ENCODE data around the gene ATG13. TPM values are rescaled to one million over a fixed set of nuclear protein-coding genes. Genes with fewer than 3 reads are reported as not detected.

Gene ATG13
- total and polyA plus RNA-seq, 2 of the 8 experiments (the other 6 are each of a cell fraction or from before 2014, with no cell fraction given), result 65.0 to 77.4 TPM

DNA sequence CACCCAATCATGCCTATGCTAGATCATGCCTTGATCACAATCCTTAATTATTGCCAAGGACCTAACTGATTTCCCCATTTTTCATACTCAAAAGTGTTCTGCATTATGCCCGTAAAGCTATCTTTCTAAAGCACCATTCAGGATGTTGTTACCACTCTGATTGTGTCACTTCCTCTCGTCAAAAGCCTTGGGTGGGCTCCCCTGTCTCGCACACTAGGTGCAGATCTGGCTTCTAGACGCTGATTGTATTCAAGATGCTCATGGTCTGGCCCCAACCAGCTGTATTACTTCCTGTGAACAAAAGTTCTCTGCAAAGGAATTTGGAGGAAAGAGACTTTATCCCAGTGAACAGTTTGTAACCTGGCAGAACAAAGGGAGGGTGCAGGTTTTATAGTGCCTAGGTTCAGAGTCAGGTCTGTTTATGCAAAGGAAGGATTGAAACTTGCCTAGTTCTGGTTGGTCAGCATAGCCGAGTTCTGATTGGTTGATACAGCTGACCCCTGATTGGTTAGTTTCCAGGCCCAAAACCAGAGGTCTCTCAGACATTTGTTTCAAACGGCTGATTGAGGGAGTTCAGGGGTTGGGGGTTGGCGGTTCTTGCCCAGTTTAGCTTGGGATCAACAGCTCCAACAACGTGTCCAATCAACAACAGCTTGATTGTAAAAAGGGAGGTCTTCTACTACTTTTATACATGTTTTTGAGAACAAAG lies 25.4 kb downstream of the ATG13 start:
- FAIRE-seq (no peak), DNase-seq (ENCODE audit: low read depth in 1 of 2, low spot score in 2 of 2) (no peak)
- no peak overlapping the region for H4K91ac ChIP-seq (replicated peaks; ENCODE audit: insufficient read length, low read length)
- POLR2A ChIA-PET (ENCODE audit: partially characterized antibody), result no interaction called here
- no peak overlapping the region for H3K4ac ChIP-seq (replicated peaks; ENCODE audit: insufficient read length, low read depth, low read length)
- peaks cover 2 to 23% (median 10%) of the 10 kb centered on the region in 4 experiments; a peak in 5 of 8 replicates for H3K36me3 ChIP-seq (ENCODE audit: control insufficient read depth in 2 of 4, insufficient read depth in 4 of 4, low read length in 3 of 4)
- H2AK5ac ChIP-seq (ENCODE audit: low read depth, low read length), result no peak overlapping the region
- no peaks in the 10 kb centered on the region for H3K27me3 ChIP-seq (replicated peaks in 1 of 4; ENCODE audit: control insufficient read depth in 3 of 4, extremely low read depth in 1 of 4, insufficient read depth in 3 of 4, low read length in 3 of 4)
- no peak overlapping the region for H3K14ac ChIP-seq (ENCODE audit: insufficient read length)
- no peaks in the 10 kb centered on the region for H4K20me1 ChIP-seq (replicated peaks in 1 of 2; ENCODE audit: control insufficient read depth in 1 of 2, insufficient read depth in 2 of 2, low read length in 2 of 2)
- no peak overlapping the region for H3K56ac ChIP-seq (replicated peaks; ENCODE audit: insufficient read length, low read depth, low read length)
- CTCF ChIA-PET (ENCODE audit: partially characterized antibody), result interaction anchor here (1.0 kb wide), 1 partner anchor 31 kb away, joined by 4 read pairs; no protein-coding TSS in a partner anchor
- TF ChIP-seq SUZ12 (IDR thresholded peaks at IDR 0.05; ENCODE audit: low read length) (no peak), EP300 (IDR thresholded peaks at IDR 0.05; ENCODE audit: borderline replicate concordance in 1 of 2, low read depth in 2 of 2, low read length in 2 of 2) (no peak), BCL11A (IDR thresholded peaks at IDR 0.05; ENCODE audit: low read depth in 2 of 2, low read length in 2 of 2) (no peak), TCF12 (IDR thresholded peaks at IDR 0.05; ENCODE audit: low read depth, low read length) (no peak), MAFK (IDR thresholded peaks at IDR 0.05; ENCODE audit: low read depth, low read length) (no peak), POLR2AphosphoS5 (IDR thresholded peaks at IDR 0.05; ENCODE audit: low read depth, low read length) (no peak), SRF (IDR thresholded peaks at IDR 0.05; ENCODE audit: low read depth, low read length) (no peak), KDM1A (IDR thresholded peaks at IDR 0.05; ENCODE audit: borderline replicate concordance, low read length) (no peak)
- TF ChIP-seq, protein P1, sequence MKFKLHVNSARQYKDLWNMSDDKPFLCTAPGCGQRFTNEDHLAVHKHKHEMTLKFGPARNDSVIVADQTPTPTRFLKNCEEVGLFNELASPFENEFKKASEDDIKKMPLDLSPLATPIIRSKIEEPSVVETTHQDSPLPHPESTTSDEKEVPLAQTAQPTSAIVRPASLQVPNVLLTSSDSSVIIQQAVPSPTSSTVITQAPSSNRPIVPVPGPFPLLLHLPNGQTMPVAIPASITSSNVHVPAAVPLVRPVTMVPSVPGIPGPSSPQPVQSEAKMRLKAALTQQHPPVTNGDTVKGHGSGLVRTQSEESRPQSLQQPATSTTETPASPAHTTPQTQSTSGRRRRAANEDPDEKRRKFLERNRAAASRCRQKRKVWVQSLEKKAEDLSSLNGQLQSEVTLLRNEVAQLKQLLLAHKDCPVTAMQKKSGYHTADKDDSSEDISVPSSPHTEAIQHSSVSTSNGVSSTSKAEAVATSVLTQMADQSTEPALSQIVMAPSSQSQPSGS (IDR thresholded peaks at IDR 0.05; ENCODE audit: low read length), result no peak
- no peak overlapping the region for H3K9ac ChIP-seq (replicated peaks in 1 of 4; ENCODE audit: extremely low read depth in 1 of 4, low read depth in 3 of 4, low read length in 3 of 4)
- peaks cover 2% of the 10 kb centered on the region; the same call in 1 of the 2 replicates for H3K79me1 ChIP-seq (ENCODE audit: low read depth, low read length)
- H3K9me3 ChIP-seq (ENCODE audit: insufficient read depth in 2 of 2, low read depth in 1 of 2, low read length in 1 of 2), result no peaks in the 10 kb centered on the region
- no peak overlapping the region for H2AFZ ChIP-seq (ENCODE audit: low read length)
- H2BK20ac ChIP-seq (ENCODE audit: low read length), result no peak overlapping the region
- H2BK12ac ChIP-seq (ENCODE audit: low read depth, low read length), result no peak overlapping the region
- no peak overlapping the region for H2BK120ac ChIP-seq (replicated peaks; ENCODE audit: low read depth, low read length)
- H3K4me2 ChIP-seq (ENCODE audit: insufficient read depth in 1 of 2, low read depth in 2 of 2, low read length in 2 of 2), result no peak overlapping the region
- H3K27ac ChIP-seq (ENCODE audit: low read depth, low read length), result no peak overlapping the region
- no peaks in the 10 kb centered on the region for H3K23me2 ChIP-seq (ENCODE audit: low read depth, low read length)
- WGBS, 2 experiments (ENCODE audit: extremely low coverage in 1 of 2, insufficient coverage in 1 of 2, insufficient read length in 1 of 2, insufficient replicate concordance in 2 of 2, low coverage in 1 of 2, low lambda C conversion rate in 2 of 2, missing lambda C conversion rate in 1 of 2), result 93% methylated on average over 8 of the region's 8 CpGs; no CpG with 5 or more reads in 1 of the 2 experiments
- no peak overlapping the region for H2BK15ac ChIP-seq (ENCODE audit: low read length)
- no peaks in the 10 kb centered on the region; a peak in 1 of 4 replicates for H3K79me2 ChIP-seq (ENCODE audit: control insufficient read depth in 1 of 2, insufficient read depth in 2 of 2, low read length in 2 of 2)
- H3K23ac ChIP-seq (ENCODE audit: insufficient read length), result no peak overlapping the region
- no peak overlapping the region for H3K18ac ChIP-seq (ENCODE audit: extremely low read depth, low read length)
- H3K4me3 ChIP-seq (ENCODE audit: extremely low read depth in 1 of 4, insufficient read depth in 2 of 4, low read depth in 3 of 4, low read length in 4 of 4), result no peak overlapping the region
- no peaks in the 10 kb centered on the region for H3K4me1 ChIP-seq (replicated peaks in 1 of 4; ENCODE audit: control insufficient read depth in 3 of 4, insufficient read depth in 4 of 4, low read length in 3 of 4)
- H4K8ac ChIP-seq (ENCODE audit: extremely low read depth, insufficient read depth, low read length), result no peak overlapping the region; the same call in 1 of the 2 replicates
- H2BK5ac ChIP-seq (ENCODE audit: low read depth, low read length), result no peak overlapping the region
- no peak overlapping the region for H4K5ac ChIP-seq (ENCODE audit: insufficient read length, low read depth, low read length)

Data from H1 (cell line).